ENCODE data around the gene IFNA2. TPM values are rescaled to one million over a fixed set of nuclear protein-coding genes. Genes with fewer than 3 reads are reported as not detected.
"Not testable (repeated sequence)": the region's sequence is repeated elsewhere in the genome, so short reads cannot be mapped to it uniquely, and the experiment has no call there.

IFNA2 gene
- total RNA-seq, 1 experiment from 2014 or later = not detected

DNA sequence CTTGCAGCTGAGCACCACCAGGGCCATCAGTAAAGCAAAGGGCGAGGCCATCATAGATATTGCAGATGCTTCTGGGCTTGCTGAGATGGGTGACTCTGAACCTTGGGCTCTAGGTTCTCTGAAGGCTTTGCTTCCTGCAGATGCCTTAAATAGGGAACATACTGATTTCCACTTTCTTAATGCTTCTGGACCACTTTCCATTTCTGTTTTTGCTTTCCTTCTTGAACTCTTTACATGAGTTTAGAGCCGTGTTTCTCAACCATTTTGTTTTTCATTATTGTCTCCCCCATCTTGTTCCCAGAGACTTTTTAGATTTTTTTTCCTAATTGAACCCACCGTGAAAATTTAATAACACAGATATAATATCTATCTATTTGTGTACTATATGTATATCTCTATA is 17.2 kb downstream of the IFNA2 start, which contains the start of gene IFNA13:
Gene IFNA13 (minus strand): TSS at position 101 of the 400 bp plus-strand sequence. CDS start 47 bp downstream, at position 54.
- no peak for TF ChIP-seq EZH2 (IDR thresholded peaks at IDR 0.05; ENCODE audit: low read depth)
- TF ChIP-seq, protein P1, sequence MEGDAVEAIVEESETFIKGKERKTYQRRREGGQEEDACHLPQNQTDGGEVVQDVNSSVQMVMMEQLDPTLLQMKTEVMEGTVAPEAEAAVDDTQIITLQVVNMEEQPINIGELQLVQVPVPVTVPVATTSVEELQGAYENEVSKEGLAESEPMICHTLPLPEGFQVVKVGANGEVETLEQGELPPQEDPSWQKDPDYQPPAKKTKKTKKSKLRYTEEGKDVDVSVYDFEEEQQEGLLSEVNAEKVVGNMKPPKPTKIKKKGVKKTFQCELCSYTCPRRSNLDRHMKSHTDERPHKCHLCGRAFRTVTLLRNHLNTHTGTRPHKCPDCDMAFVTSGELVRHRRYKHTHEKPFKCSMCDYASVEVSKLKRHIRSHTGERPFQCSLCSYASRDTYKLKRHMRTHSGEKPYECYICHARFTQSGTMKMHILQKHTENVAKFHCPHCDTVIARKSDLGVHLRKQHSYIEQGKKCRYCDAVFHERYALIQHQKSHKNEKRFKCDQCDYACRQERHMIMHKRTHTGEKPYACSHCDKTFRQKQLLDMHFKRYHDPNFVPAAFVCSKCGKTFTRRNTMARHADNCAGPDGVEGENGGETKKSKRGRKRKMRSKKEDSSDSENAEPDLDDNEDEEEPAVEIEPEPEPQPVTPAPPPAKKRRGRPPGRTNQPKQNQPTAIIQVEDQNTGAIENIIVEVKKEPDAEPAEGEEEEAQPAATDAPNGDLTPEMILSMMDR (conservative IDR thresholded peaks at IDR 0.05) = no peak
- no peaks in the 10 kb centered on the region for H3K9me3 ChIP-seq (ENCODE audit: insufficient read depth, low read depth)
- H3F3A ChIP-seq (ENCODE audit: insufficient read depth, low read depth) = no peaks in the 10 kb centered on the region
- intact Hi-C loops (cut with micrococcal nuclease; ENCODE audit: unreplicated experiment) = no loop called here
- no peaks in the 10 kb centered on the region for H3K27me3 ChIP-seq (ENCODE audit: insufficient read depth, low read depth)
- ChIA-PET CTCF (no interaction called here), POLR2A (ENCODE audit: unreplicated experiment) (no interaction called here)
- no peaks in the 10 kb centered on the region for H3K79me2 ChIP-seq (ENCODE audit: low read depth)
- no peak for DNase-seq
- no peak within 1 kb of the TSS for H3K4me2 ChIP-seq
- no peak within 1 kb of the TSS for H2AFZ ChIP-seq
- no TSS peak for BruUV-seq (replicated peaks)
- no peaks in the 10 kb centered on the region for H4K20me1 ChIP-seq (ENCODE audit: insufficient read depth)
- H3K9me2 ChIP-seq (ENCODE audit: insufficient read depth) = no peaks in the 10 kb centered on the region
- H3K4me3 ChIP-seq = no peak within 1 kb of the TSS
- no peaks in the 10 kb centered on the region for H3K36me3 ChIP-seq (ENCODE audit: low read depth)
- no peak within 1 kb of the TSS for H3K27ac ChIP-seq
- no peaks in the 10 kb centered on the region for H3K4me1 ChIP-seq (replicated peaks; ENCODE audit: insufficient read depth)

DNA sequence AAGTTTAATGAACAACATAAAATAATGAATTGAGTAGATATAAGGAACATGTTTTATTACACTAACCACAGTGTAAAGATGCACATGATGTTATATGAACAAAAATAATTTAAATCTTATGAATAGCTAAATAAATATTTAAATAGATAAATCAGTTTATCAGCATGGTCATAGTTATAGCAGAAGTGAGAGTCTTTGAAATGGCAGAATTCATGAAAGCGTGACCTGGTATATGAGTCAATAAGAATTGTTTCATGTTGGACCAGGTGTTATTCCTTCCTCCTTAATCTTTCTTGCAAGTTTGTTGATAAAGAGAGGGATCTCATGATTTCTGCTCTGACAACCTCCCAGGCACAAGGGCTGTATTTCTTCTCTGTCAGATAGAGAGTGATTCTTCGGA is 18.0 kb downstream of the IFNA2 start:
- DNase-seq; H3K36me3 ChIP-seq (ENCODE audit: low read depth); H3F3A ChIP-seq (ENCODE audit: insufficient read depth, low read depth); H3K4me1 ChIP-seq (replicated peaks; ENCODE audit: insufficient read depth); H2AFZ ChIP-seq; H3K9me2 ChIP-seq (ENCODE audit: insufficient read depth); CTCF ChIA-PET; POLR2A ChIA-PET (ENCODE audit: unreplicated experiment); H3K27ac ChIP-seq; intact Hi-C loops (cut with micrococcal nuclease; ENCODE audit: unreplicated experiment); H3K79me2 ChIP-seq (ENCODE audit: low read depth); BruUV-seq (replicated peaks); H3K27me3 ChIP-seq (ENCODE audit: insufficient read depth, low read depth); H3K4me3 ChIP-seq; H4K20me1 ChIP-seq (ENCODE audit: insufficient read depth); H3K4me2 ChIP-seq; H3K9me3 ChIP-seq (ENCODE audit: insufficient read depth, low read depth): not testable (repeated sequence)

DNA sequence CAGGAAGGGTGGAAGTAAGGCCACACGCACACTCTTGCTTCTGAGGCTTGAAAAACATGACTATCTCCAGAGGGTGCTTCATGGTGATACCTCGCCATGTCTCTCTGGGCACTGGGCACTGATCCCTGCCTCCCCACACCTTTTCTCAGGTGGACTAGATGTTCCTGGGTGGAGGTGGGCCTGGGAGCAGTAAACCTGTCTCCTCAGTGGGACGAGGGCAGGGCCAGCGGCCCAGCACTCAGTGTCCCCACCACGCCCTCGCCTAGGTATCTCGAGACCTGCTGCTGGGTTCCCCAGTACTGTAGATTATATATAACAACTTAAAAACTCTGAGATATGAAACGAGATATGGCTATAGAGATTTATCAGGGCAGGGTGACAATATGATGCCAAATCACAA is 22.9 kb downstream of the IFNA2 start:
- TF ChIP-seq, protein P1 (conservative IDR thresholded peaks at IDR 0.05) = no peak
- TF ChIP-seq EZH2 (IDR thresholded peaks at IDR 0.05; ENCODE audit: low read depth) = no peak
- intact Hi-C loops (cut with micrococcal nuclease; ENCODE audit: unreplicated experiment) = no loop called here
- ChIA-PET CTCF (no interaction called here), POLR2A (ENCODE audit: unreplicated experiment) (no interaction called here)
- H3K9me3 ChIP-seq (ENCODE audit: insufficient read depth, low read depth) = no peaks in the 10 kb centered on the region
- no peak overlapping the region for H2AFZ ChIP-seq
- H3K4me1 ChIP-seq (replicated peaks; ENCODE audit: insufficient read depth) = no peaks in the 10 kb centered on the region
- H3F3A ChIP-seq (ENCODE audit: insufficient read depth, low read depth) = no peaks in the 10 kb centered on the region
- DNase-seq = no peak
- H3K36me3 ChIP-seq (ENCODE audit: low read depth) = no peaks in the 10 kb centered on the region
- H3K79me2 ChIP-seq (ENCODE audit: low read depth) = no peaks in the 10 kb centered on the region
- no peaks in the 10 kb centered on the region for H3K27me3 ChIP-seq (ENCODE audit: insufficient read depth, low read depth)
- no peak overlapping the region for H3K27ac ChIP-seq
- no TSS peak for BruUV-seq (replicated peaks)
- H3K9me2 ChIP-seq (ENCODE audit: insufficient read depth) = no peaks in the 10 kb centered on the region
- H4K20me1 ChIP-seq (ENCODE audit: insufficient read depth) = no peaks in the 10 kb centered on the region
- no peak overlapping the region for H3K4me3 ChIP-seq
- no peak overlapping the region for H3K4me2 ChIP-seq
